HG03442 (cell line): Measurements from ENCODE around the gene RSPRY1.

Experiments
- ATAC-seq: cut with Tn5 transposase; IDR thresholded peaks from one replicate; pipeline ENCODE4 v1.9.1; 2021; ENCODE audit warnings: mild to moderate bottlenecking, moderate library complexity; ENCODE audit not compliant: unreplicated experiment

RSPRY1 gene

GRCh38 chr16:57152096-57153093 lies 33.7 kb upstream of the RSPRY1 start:
- ATAC-seq: no peak

DNA sequence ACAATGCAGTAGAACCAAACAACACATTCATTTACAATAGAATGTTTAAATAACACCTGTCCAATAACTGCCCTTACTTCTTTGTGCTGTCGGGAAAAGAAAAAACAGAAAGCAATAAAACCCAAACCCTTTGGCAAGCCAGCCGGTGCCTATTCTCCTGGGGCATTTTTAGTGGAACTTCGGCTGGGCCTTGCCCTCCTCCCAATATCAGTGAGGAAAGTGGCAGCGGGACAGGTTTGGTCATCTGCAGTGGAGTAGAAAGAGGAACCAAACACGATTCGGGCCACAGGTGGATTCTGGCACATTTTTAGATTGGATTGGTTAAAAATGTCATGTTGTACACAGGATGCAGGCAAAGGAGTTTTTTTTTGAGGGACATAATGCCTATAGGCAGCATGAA lies 32.3 kb upstream of the RSPRY1 start:
- ATAC-seq: no peak

GRCh38 chr16:57155702-57156350 lies 30.3 kb upstream of the RSPRY1 start:
- no peak for ATAC-seq

- ATAC-seq: no peak
These were observed 29.8 kb upstream of the RSPRY1 start for GRCh38 chr16:57156351-57156703.

DNA sequence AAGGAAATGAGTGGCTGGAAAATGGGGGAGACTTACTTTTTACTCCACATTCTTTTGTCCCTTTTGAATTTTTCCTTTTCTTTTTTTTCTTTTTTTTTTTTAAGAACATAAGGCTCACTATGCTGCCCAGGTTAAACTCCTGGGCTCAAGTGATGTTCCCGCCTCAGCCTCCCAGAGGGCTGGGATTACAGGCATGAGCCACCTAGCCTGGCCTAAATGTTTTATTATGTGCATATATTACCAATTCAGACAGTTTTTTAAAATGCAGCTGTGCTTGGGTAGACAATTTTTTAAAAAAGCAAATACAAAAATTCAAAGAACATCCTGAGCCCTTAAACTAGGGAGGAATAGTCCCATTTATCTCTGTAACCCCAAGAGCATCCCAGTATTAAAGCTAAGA lies 28.6 kb upstream of the RSPRY1 start:
- ATAC-seq: no peak

GRCh38 chr16:57159447-57159846 lies 26.7 kb upstream of the RSPRY1 start:
- no peak for ATAC-seq

GRCh38 chr16:57163842-57164241 lies 22.3 kb upstream of the RSPRY1 start:
- ATAC-seq: no peak

- no peak for ATAC-seq
These were observed 20.6 kb upstream of the RSPRY1 start for GRCh38 chr16:57165483-57165882.

- ATAC-seq: no peak
These were observed 20.2 kb upstream of the RSPRY1 start for GRCh38 chr16:57165938-57166337.

DNA sequence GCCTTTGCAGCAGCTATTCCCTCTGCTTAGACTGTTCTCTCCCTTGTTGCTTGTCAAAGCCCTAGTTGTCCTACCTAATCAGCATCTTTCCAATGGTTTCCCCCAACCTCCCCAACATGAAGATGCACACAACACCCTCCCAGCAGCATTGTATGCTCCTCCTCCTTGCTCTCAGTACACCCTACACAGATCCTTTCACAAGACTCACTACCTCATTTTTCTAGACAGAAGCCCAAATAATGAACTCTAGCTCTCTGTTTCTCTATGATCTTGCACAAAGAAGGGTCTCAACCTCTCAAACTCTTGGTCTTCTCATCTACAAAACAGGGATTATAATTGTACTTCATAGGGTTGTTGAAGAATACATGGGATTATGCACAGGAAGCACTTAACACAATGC lies 19.7 kb upstream of the RSPRY1 start:
- ATAC-seq: no peak

DNA sequence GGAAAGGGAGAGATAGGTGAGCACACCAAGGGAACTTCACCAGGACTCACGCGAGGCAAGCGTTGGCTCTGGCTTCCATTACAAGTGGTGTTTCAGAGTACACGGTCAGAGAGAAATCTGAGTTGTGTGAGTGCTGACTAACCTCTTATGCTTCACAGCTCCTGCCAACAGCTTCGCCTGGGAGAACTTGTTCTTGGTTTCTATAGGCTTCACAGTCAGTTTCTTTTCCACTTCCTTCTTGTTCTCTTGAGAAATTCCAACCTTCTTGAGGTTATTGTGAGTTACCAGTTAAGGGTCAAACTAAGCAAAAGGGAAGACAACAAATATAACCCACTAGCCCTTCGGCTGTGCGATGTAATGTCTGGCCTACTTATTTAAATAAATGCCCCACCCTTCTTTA lies 19.2 kb upstream of the RSPRY1 start:
- ATAC-seq: no peak

DNA sequence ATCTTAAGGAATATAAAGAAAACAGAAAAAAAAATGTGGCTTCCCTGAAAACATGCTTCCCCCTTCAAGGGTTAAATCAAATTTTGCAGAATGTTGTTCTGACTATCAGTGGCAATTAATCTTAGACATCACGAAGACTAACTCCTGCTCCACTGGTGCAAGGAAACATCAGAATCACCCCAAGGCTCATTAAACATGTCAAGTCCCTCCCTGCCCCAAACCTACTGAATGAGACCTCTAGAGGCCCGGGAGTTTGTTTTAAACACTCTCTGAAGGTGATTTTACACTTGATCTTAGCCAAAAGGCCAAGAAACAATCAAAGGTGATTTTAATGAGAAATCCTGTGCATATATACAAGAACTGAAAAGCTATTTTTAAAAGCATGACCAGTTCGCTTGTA lies 18.6 kb upstream of the RSPRY1 start:
- ATAC-seq: no peak

DNA sequence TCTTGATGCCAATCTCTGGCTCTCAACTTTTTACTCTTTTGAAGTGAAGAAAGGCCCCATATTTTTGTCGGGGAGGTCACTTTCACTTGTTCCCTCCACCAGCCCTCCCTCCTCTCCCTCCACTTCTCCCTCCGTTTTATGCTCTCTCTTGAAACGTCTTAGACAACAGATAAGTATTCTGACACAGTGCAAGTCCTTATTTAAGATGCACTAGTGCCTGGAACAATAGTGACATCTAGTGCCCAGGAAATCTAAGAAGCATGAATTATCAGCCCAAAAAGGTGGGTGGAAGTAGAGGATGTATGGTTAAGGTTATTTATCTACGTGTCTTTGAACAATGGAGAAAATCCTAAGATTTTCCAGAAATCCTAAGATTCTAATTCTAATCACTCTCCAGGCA lies 18.2 kb upstream of the RSPRY1 start:
- ATAC-seq: no peak

DNA sequence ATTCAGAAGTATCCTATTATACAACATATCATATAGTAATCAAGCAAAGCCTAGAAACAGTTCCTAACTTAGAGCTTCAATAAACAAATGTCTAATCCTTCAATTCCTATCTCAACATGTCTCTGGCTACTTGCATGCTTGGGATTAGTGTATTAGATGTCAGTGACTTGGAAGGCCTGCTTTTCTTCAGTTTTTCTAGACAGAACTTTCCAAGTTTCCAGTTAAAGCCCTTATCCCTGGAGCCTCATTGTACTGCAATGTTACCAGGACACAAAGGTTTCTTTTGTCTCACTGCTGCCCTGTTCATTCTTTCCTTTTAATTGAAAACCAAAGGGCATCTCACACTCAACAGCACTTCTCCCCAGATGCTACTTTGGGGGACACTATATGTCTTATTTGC lies 16.8 kb upstream of the RSPRY1 start:
- no peak for ATAC-seq

- ATAC-seq: no peak
These were observed 13.3 kb upstream of the RSPRY1 start for GRCh38 chr16:57172721-57173290.

DNA sequence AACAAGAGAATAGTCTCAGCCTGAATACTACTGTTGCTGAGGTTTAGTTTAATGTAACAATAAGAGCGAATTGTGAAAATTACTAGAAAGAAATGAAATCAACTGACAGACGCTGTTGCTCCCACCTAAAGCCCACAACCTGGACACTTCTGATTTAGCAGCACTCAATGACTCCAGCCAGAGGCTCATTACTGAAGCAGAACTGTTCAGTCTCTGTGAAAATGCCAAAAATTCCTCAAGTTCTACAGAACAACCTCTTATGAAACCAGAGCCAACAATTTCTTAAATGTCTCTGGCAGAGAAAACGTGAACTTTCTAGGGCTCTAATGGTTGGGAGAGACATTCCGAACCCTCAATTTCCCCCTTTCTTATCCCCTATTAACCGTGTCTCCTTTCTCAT lies 10.2 kb upstream of the RSPRY1 start:
- ATAC-seq: no peak

DNA sequence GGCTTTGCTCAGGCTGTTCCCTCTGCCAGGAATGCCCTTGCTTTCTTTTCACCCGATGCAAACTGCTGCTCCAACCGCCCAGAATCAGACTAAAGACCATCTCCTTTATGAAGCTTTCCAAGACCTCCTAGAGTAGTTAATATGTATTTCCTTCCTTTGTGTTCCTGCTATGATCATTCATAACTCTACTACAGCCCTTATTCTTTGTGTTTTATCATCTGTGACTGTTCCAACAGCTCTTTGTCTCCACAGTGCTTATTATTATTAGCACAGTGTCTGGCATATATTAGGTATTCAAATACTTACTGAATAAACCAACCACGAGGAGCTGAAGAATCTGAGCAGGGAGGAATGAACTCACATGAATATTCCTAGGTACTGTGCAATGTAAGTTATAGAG lies 7.9 kb upstream of the RSPRY1 start:
- no peak for ATAC-seq

DNA sequence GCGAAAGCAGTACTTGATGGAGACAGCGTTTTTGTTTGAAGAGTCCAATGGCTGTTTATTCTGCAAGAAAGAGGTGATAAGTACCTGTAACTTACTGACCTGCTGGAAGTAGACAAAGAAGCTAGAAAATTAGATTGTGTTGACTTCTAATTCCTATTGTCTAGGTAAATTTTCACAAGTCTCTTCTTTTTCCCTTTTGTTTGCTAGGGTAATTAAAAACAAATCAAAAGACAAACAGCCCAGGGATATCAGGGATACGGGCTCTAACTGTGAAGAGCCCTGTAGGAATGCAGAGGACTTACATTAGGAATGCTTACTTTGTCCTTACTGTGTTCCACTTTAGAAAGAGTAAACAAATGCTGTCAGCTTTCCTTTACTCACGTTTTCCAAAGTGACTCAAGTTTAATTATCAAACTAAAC lies 7.3 kb upstream of the RSPRY1 start:
- ATAC-seq: no peak

DNA sequence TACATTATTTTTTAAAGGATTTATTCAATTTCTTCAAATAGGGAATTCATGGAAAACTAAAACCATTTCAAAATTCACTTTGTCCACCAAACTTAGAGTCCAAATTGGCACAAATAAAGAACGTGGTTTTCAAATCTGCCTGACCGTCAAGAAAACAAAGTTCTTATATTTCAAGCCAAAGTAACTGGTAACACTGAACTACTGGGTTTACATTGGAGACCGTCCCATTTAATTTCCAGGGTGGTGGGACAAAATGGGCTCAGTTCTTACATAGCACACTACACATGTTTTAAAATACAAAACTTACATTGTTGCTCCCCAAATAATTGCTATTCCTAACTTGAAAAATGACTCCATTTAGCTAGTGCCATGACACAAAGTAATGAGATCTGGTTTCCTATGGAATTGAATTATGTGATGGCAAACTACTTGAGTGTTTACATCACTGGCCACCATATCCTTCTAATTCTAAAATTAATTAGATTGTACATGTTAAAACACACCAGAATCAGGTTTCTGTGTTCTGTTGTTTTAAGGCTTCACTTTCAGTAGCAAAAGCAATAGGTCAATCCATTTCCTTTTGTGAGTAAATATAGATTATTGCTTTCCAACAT lies 6.8 kb upstream of the RSPRY1 start:
- ATAC-seq: no peak

- ATAC-seq: no peak
These were observed 2.0 kb upstream of the RSPRY1 start for GRCh38 chr16:57184113-57184512.

GRCh38 chr16:57184887-57185445 lies 1.2 kb upstream of the RSPRY1 start:
- ATAC-seq: no peak
